ENCODE results near the gene SLC35B2. TPM values are rescaled to one million over a fixed set of nuclear protein-coding genes. Genes with fewer than 3 reads are reported as not detected.

SLC35B2 gene
- total and polyA plus RNA-seq, 2 donors (not counting 1 experiment from before 2014, with no cell fraction given) = 88.4 to 89.4 TPM

- H3K4me2 ChIP-seq (ENCODE audit: extremely low read depth, insufficient read depth, low read length) = no peak overlapping the region
- no peak overlapping the region for H2AFZ ChIP-seq (ENCODE audit: low read length)
- H3K9me3 ChIP-seq (ENCODE audit: control insufficient read depth, insufficient read depth, low read depth, low read length) = no peaks in the 10 kb centered on the region
- peaks cover 15% of the 10 kb centered on the region for H3K36me3 ChIP-seq (ENCODE audit: control insufficient read depth, insufficient read depth, low read length)
- H3K4me1 ChIP-seq (ENCODE audit: control insufficient read depth, extremely low read depth, insufficient read depth, low read length) = no peaks in the 10 kb centered on the region
- DNase-seq (ENCODE audit: low read depth in 2 of 2) = no peak
- H3K79me2 ChIP-seq (ENCODE audit: control insufficient read depth, insufficient read depth, low read length) = no peaks in the 10 kb centered on the region
- no peak overlapping the region for H3K4me3 ChIP-seq (replicated peaks in 1 of 4; ENCODE audit: control extremely low read depth in 1 of 4, insufficient read depth in 1 of 4, low read depth in 3 of 4, low read length in 4 of 4)
- no peak overlapping the region for H3K9ac ChIP-seq (ENCODE audit: insufficient read depth, low read length)
- TF ChIP-seq CTCF (conservative IDR thresholded peaks at IDR 0.05 in 1 of 2, IDR thresholded peaks at IDR 0.05 in 1 of 2; ENCODE audit: low read depth in 1 of 2, low read length in 2 of 2) = no peak
- no peak for TF ChIP-seq EZH2 (IDR thresholded peaks at IDR 0.05; ENCODE audit: low read length, missing control alignments)
- no peaks in the 10 kb centered on the region for H4K20me1 ChIP-seq (ENCODE audit: control insufficient read depth, extremely low read depth, insufficient read depth, low read length)
- H3K27me3 ChIP-seq (ENCODE audit: control insufficient read depth, insufficient read depth, low read length) = peaks cover 30% of the 10 kb centered on the region
- H3K27ac ChIP-seq (ENCODE audit: insufficient read depth, low read length) = no peak overlapping the region
Observed at GRCh38 chr6:44298864-44299263, 41.5 kb upstream of the SLC35B2 start.

- peak overlapping the region; percentile 51 for H3K4me2 ChIP-seq (ENCODE audit: extremely low read depth, insufficient read depth, low read length)
- no peak for TF ChIP-seq EZH2 (IDR thresholded peaks at IDR 0.05; ENCODE audit: low read length, missing control alignments)
- TF ChIP-seq CTCF (conservative IDR thresholded peaks at IDR 0.05 in 1 of 2, IDR thresholded peaks at IDR 0.05 in 1 of 2; ENCODE audit: low read depth in 1 of 2, low read length in 2 of 2) = no peak
- DNase-seq (ENCODE audit: low read depth in 2 of 2) = no peak
- H3K9me3 ChIP-seq (ENCODE audit: control insufficient read depth, insufficient read depth, low read depth, low read length) = no peaks in the 10 kb centered on the region
- peaks cover 32% of the 10 kb centered on the region for H3K27me3 ChIP-seq (ENCODE audit: control insufficient read depth, insufficient read depth, low read length)
- no peak overlapping the region for H3K27ac ChIP-seq (ENCODE audit: insufficient read depth, low read length)
- H4K20me1 ChIP-seq (ENCODE audit: control insufficient read depth, extremely low read depth, insufficient read depth, low read length) = no peaks in the 10 kb centered on the region
- H2AFZ ChIP-seq (ENCODE audit: low read length) = no peak overlapping the region
- H3K4me1 ChIP-seq (ENCODE audit: control insufficient read depth, extremely low read depth, insufficient read depth, low read length) = no peaks in the 10 kb centered on the region
- no peaks in the 10 kb centered on the region for H3K79me2 ChIP-seq (ENCODE audit: control insufficient read depth, insufficient read depth, low read length)
- no peak overlapping the region for H3K4me3 ChIP-seq (replicated peaks in 1 of 4; ENCODE audit: control extremely low read depth in 1 of 4, insufficient read depth in 1 of 4, low read depth in 3 of 4, low read length in 4 of 4)
- peaks cover 15% of the 10 kb centered on the region for H3K36me3 ChIP-seq (ENCODE audit: control insufficient read depth, insufficient read depth, low read length)
- no peak overlapping the region for H3K9ac ChIP-seq (ENCODE audit: insufficient read depth, low read length)
Observed at GRCh38 chr6:44298055-44298803, 40.9 kb upstream of the SLC35B2 start.

GRCh38 chr6:44297063-44298038 is 40.0 kb upstream of the SLC35B2 start:
- TF ChIP-seq EZH2 (IDR thresholded peaks at IDR 0.05; ENCODE audit: low read length, missing control alignments) (peak; percentile 97), CTCF (conservative IDR thresholded peaks at IDR 0.05 in 1 of 2, IDR thresholded peaks at IDR 0.05 in 1 of 2; ENCODE audit: low read depth in 1 of 2, low read length in 2 of 2) (no peak)
- Histone ChIP-seq H3K27me3 (ENCODE audit: control insufficient read depth, insufficient read depth, low read length) (peaks cover 32% of the 10 kb centered on the region), H3K36me3 (ENCODE audit: control insufficient read depth, insufficient read depth, low read length) (peaks cover 10% of the 10 kb centered on the region), H4K20me1 (ENCODE audit: control insufficient read depth, extremely low read depth, insufficient read depth, low read length) (no peaks in the 10 kb centered on the region), H3K4me3 (replicated peaks in 1 of 4; ENCODE audit: control extremely low read depth in 1 of 4, insufficient read depth in 1 of 4, low read depth in 3 of 4, low read length in 4 of 4) (peak overlapping the region; percentile 20 to 52 (median 30)), H2AFZ (ENCODE audit: low read length) (no peak overlapping the region), H3K27ac (ENCODE audit: insufficient read depth, low read length) (no peak overlapping the region), H3K4me2 (ENCODE audit: extremely low read depth, insufficient read depth, low read length) (peak overlapping the region; percentile 51), H3K9me3 (ENCODE audit: control insufficient read depth, insufficient read depth, low read depth, low read length) (no peaks in the 10 kb centered on the region), H3K4me1 (ENCODE audit: control insufficient read depth, extremely low read depth, insufficient read depth, low read length) (no peaks in the 10 kb centered on the region), H3K79me2 (ENCODE audit: control insufficient read depth, insufficient read depth, low read length) (no peaks in the 10 kb centered on the region), H3K9ac (ENCODE audit: insufficient read depth, low read length) (no peak overlapping the region)
- peak in 1 of 2 donors; percentile 16 for DNase-seq (ENCODE audit: low read depth in 2 of 2)
